Fibroblast of pulmonary artery (primary cell): ENCODE data around the gene PRKCH.
A peak's percentile ranks its signal among the peaks of the same experiment; 100 is the strongest.

ENCODE experiments used
- DNase-seq: peaks from one replicate; pipeline ENCODE4 v3.0.0-alpha.2; 2010; ENCODE audit warnings: low read depth
- H3K4me3 ChIP-seq: replicated peaks from 2 replicates; pipeline ENCODE4 v1.5.1; 2011; ENCODE audit warnings: low read depth, mild to moderate bottlenecking, control low read depth, low read length, moderate library complexity
- TF ChIP-seq, protein P1 (sequence below): IDR thresholded peaks from 2 replicates; pipeline ENCODE4 v1.5.1; 2011; ENCODE audit warnings: mild to moderate bottlenecking, control low read depth, low read length, inconsistent platforms; ENCODE audit errors: missing control alignments

Gene PRKCH

DNA sequence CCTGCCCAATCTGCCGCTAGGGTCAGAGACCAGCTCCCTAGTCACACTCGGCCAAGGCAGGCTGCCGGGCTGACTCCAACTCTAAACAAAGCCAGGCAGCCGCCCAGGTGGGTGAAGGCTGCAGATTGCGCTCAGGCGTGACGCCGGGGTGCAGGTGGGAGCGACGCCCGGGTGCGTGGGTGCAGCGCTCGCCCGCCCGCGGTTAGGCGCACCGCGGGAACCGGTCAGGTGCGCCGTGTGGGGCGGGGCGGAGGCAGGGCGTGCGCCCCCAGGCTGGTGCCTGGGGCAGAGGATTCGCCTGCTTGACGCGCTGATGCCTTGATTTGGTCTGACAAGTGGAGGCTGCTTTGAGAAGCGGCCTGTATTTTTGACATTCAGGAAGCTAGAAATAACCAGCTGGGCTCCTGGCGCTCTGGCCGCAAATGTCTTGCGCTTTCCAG is 247.2 kb downstream of the PRKCH start:
- no peak overlapping the region for H3K4me3 ChIP-seq

DNA sequence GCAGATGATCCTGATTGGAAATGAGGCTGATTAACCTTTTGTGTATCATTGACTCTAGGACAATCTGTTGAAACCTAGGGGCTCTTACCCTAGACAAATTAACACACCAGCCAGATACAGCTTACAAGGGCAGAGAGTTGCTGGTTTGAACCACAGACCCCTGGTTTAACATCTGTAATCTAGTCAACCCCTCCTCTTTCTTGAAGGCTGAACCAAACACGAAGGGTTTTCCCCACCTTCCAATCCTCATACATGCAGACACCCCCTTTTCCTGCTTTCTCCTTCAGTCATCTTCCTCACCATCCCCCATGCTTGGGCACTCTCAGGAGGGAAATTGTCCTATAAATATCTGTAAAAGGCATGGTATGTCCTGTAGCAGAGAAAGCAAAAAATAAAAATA is 247.9 kb downstream of the PRKCH start:
- peak overlapping the region; percentile 28 for H3K4me3 ChIP-seq
- TF ChIP-seq, protein P1, sequence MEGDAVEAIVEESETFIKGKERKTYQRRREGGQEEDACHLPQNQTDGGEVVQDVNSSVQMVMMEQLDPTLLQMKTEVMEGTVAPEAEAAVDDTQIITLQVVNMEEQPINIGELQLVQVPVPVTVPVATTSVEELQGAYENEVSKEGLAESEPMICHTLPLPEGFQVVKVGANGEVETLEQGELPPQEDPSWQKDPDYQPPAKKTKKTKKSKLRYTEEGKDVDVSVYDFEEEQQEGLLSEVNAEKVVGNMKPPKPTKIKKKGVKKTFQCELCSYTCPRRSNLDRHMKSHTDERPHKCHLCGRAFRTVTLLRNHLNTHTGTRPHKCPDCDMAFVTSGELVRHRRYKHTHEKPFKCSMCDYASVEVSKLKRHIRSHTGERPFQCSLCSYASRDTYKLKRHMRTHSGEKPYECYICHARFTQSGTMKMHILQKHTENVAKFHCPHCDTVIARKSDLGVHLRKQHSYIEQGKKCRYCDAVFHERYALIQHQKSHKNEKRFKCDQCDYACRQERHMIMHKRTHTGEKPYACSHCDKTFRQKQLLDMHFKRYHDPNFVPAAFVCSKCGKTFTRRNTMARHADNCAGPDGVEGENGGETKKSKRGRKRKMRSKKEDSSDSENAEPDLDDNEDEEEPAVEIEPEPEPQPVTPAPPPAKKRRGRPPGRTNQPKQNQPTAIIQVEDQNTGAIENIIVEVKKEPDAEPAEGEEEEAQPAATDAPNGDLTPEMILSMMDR, result no peak
- DNase-seq, result no peak

More for the DNA sequence above, 247.2 kb downstream of the PRKCH start:
- TF ChIP-seq, protein P1, result no peak
- no peak for DNase-seq

DNA sequence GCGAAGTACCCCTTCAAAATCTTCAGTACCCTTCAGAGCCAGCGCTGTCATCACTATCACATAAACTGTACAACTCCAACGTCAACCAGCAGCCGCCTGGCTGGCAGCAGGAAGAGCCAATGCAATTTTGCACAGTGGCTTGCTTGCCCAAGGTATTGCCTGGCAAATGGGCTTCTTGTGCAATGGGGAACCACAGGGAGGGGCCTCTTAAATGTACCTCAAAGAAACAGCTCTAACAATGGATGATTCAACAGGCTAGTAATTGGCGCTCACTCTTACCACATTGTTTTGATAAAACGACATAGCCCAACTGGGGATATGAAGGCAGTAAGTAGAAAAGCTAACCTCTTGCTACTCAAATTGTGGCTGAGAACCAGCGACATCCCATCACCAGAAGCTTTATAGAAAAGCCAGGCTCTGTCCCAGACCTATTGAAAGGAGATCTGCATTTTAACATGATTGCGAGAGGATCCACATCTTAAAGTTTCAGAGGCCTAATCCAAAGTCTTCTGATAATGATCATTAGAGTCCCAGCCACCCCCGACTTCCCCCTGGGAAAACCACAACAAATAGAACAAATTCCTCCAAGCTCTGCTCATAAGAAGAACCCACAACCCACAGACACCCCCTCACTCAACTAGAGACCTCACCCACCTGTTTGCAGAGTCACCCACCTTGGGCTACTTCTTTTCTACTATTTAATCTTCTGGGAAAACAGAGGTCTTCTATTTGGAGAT is 248.6 kb downstream of the PRKCH start:
- TF ChIP-seq, protein P1, result no peak
- DNase-seq, result peak; percentile 99
- peak overlapping the region; percentile 46 for H3K4me3 ChIP-seq

DNA sequence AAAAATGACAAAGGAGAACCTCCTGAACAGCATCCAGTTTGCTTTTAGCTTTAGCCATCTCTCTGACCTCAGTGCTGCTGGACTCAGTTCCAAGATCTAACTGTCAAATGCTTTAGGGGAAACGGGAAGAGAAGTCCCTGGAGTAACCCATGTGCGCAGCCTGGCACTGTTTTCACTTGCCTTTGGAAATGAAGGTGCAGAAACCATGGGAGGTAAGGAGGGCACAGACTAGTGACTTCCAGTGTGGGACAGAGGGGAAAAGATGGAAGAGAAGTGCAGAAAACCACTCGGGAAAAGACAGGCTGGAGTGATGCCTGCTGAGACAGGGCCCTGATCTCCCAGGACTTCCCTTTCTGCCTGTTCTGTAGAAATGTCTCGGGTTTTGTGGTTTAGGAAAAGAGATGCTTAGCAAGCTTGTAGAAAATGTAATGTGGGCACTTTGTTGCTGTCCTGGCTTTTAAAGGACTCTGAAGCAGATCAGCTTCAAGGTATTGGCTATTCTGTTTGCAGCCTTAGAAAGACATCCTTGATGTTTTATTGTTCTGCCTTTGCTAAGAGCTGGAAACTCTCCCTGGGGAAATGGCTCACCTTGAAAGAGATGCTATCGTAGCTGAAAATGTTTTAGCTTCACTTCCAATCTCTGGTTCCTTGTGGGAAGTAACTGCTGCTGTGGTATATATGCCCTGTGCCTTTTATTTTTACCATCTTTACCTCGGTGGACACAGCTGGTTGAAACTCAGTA is 249.3 kb downstream of the PRKCH start:
- no peak for DNase-seq
- TF ChIP-seq, protein P1, result no peak

DNA sequence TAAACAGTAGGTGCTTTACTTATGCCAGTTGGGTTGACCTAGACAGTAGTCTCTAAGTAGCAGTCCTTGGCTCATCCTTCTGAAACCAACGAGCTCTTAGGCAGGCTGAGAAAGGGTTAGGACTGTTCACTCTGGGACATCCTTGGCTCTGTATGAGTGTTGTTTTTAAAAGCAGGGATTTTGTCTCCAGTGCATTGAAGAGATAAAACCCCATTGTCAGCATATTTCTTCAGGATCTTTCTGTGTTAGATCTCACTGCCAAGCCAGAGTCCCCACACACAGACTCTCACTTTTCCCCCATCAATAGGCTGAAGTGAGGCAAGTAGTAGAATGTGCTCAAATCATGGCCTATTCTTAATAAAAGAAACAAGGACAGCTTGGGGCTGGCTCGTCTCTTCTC is 250.5 kb downstream of the PRKCH start:
- no peak for DNase-seq
- peak overlapping the region; percentile 46 for H3K4me3 ChIP-seq
- TF ChIP-seq, protein P1, result no peak

More for the DNA sequence above, 249.3 kb downstream of the PRKCH start:
- H3K4me3 ChIP-seq, result peak overlapping the region; percentile 46

DNA sequence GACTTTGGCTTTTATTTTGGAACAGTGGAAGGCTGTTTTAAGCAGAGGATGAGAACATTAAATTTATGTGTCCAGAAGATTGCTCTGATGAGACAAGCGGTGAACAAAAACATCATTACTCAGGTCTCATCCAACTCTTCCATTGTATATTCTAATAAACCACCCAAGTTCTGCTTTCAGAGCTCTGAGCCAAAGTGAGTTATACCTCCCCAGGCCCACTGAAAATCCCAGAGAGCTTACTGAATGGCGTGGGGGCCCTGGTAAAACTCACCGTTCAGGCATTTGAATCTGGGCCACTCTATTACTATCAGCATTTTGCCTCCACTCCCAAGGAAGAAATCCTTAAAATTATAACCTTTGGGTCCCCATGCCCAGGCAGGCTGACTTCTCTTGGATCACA is 251.9 kb downstream of the PRKCH start:
- H3K4me3 ChIP-seq, result no peak overlapping the region
- no peak for DNase-seq
- TF ChIP-seq, protein P1, result no peak
